HepG2 (cell line): ENCODE measurements around the gene RHOBTB3. TPM values are rescaled to one million over a fixed set of nuclear protein-coding genes. Genes with fewer than 3 reads are reported as not detected.
A peak's percentile ranks its signal among the peaks of the same experiment; 100 is the strongest.

Source experiments
- ARHGAP35 ChIP-seq: sonication (generic); formaldehyde crosslinking; IDR thresholded peaks from 2 replicates; pipeline ENCODE4 v1.9.0; 2022; ENCODE audit warnings: mild to moderate bottlenecking, inconsistent platforms, moderate library complexity, missing genetic modification reagents, borderline replicate concordance
- ATF4 ChIP-seq, 2 experiments: fragments of 450-650 bp in 1 of 2; sonication (generic) in 1 of 2; formaldehyde crosslinking; IDR thresholded peaks; 2 replicates each; pipeline versions ENCODE4 v1.5.0 to v1.8.0; 2020 to 2022; ENCODE audit warnings: mild to moderate bottlenecking in 1 of 2, missing genetic modification reagents in 1 of 2
- ATRX ChIP-seq: sonication (generic); formaldehyde crosslinking; IDR thresholded peaks from 2 replicates; pipeline ENCODE4 v1.4.0; 2020; ENCODE audit warnings: missing genetic modification reagents, borderline replicate concordance
- ERF ChIP-seq: IDR thresholded peaks from 2 replicates; pipeline ENCODE4 v1.6.1; 2018; ENCODE audit warnings: missing biosample characterization, missing genetic modification reagents
- ETV5 ChIP-seq: IDR thresholded peaks from 2 replicates; pipeline ENCODE4 v1.6.1; 2018; ENCODE audit warnings: missing biosample characterization, missing genetic modification reagents, inconsistent platforms, borderline replicate concordance
- HIVEP1 ChIP-seq: sonication (generic); formaldehyde crosslinking; IDR thresholded peaks from 2 replicates; pipeline ENCODE4 v1.4.0; 2020; ENCODE audit warnings: mild to moderate bottlenecking, missing genetic modification reagents
- ISL2 ChIP-seq: sonication (generic); formaldehyde crosslinking; IDR thresholded peaks from 2 replicates; pipeline ENCODE4 v1.5.0; 2020; ENCODE audit warnings: missing genetic modification reagents
- MAFF ChIP-seq: IDR thresholded peaks from 2 replicates; pipeline ENCODE4 v1.6.1; 2011; ENCODE audit warnings: low read depth, low read length, improper control_type of control experiment
- MLXIP ChIP-seq: sonication (generic); formaldehyde crosslinking; IDR thresholded peaks from 2 replicates; pipeline ENCODE4 v1.9.0; 2021; ENCODE audit warnings: missing genetic modification reagents, borderline replicate concordance
- MXI1 ChIP-seq: IDR thresholded peaks from 3 replicates; pipeline ENCODE4 v1.6.1; 2012; ENCODE audit warnings: low read depth, low read length, inconsistent platforms, borderline replicate concordance
- NFKB2 ChIP-seq: sonication (generic); formaldehyde crosslinking; IDR thresholded peaks from 2 replicates; pipeline ENCODE4 v1.4.0; 2020; ENCODE audit warnings: missing genetic modification reagents, borderline replicate concordance
- NFYC ChIP-seq: IDR thresholded peaks from 2 replicates; pipeline ENCODE4 v1.6.1; 2016; ENCODE audit warnings: missing genetic modification reagents, missing compliant biosample characterization
- PCBP1 ChIP-seq: fragments of 200-400 bp; formaldehyde crosslinking; IDR thresholded peaks from 2 replicates; pipeline ENCODE4 v1.6.1; 2017; ENCODE audit warnings: mild to moderate bottlenecking, low read depth, low read length, borderline replicate concordance
- RFX3 ChIP-seq: IDR thresholded peaks from 2 replicates; pipeline ENCODE4 v1.6.1; 2016; ENCODE audit warnings: missing biosample characterization, missing genetic modification reagents
- RFX5 ChIP-seq: IDR thresholded peaks from 2 replicates; pipeline ENCODE4 v1.6.1; 2011; ENCODE audit warnings: low read depth, low read length, improper control_type of control experiment
- SOX13 ChIP-seq, 3 experiments: fragments of 450-650 bp in 1 of 3; sonication (generic) in 1 of 3; formaldehyde crosslinking in 1 of 3; IDR thresholded peaks in 2 of 3; conservative IDR thresholded peaks in 1 of 3; 2 replicates each; pipeline versions ENCODE4 v1.5.0 to v1.6.1; 2016 to 2020; ENCODE audit warnings: antibody characterized with exemption in 1 of 3, mild to moderate bottlenecking in 1 of 3, missing compliant biosample characterization in 1 of 3, missing genetic modification reagents in 1 of 3, moderate library complexity in 1 of 3
- SP5 ChIP-seq: IDR thresholded peaks from 2 replicates; pipeline ENCODE4 v1.6.1; 2016; ENCODE audit warnings: low read depth, borderline replicate concordance
- TRIM24 ChIP-seq: sonication (generic); formaldehyde crosslinking; IDR thresholded peaks from 2 replicates; pipeline ENCODE4 v1.8.0; 2022; ENCODE audit warnings: mild to moderate bottlenecking, missing genetic modification reagents
- ZBTB25 ChIP-seq: IDR thresholded peaks from 2 replicates; pipeline ENCODE4 v1.6.1; 2018; ENCODE audit warnings: missing genetic modification reagents
- ZFP1 ChIP-seq: IDR thresholded peaks from 2 replicates; pipeline ENCODE4 v1.6.1; 2016
- ZNF12 ChIP-seq: sonication (generic); formaldehyde crosslinking; IDR thresholded peaks from 2 replicates; pipeline ENCODE4 v1.5.0; 2020; ENCODE audit warnings: missing genetic modification reagents
- ZNF234 ChIP-seq: sonication (generic); formaldehyde crosslinking; conservative IDR thresholded peaks from 2 replicates; pipeline ENCODE4 v1.5.1; 2020; ENCODE audit warnings: mild to moderate bottlenecking, missing genetic modification reagents
- ZNF263 ChIP-seq: sonication (generic); formaldehyde crosslinking; IDR thresholded peaks from 2 replicates; pipeline ENCODE4 v1.4.0; 2020; ENCODE audit warnings: missing genetic modification reagents
- ZNF562 ChIP-seq: sonication (generic); formaldehyde crosslinking; IDR thresholded peaks from 2 replicates; pipeline ENCODE4 v1.8.0; 2022; ENCODE audit warnings: missing genetic modification reagents, borderline replicate concordance
- ZNF563 ChIP-seq: sonication (generic); formaldehyde crosslinking; IDR thresholded peaks from 2 replicates; pipeline ENCODE4 v1.8.0; 2022; ENCODE audit warnings: mild to moderate bottlenecking, moderate library complexity, missing genetic modification reagents
- ZNF652 ChIP-seq: IDR thresholded peaks from 2 replicates; pipeline ENCODE4 v1.6.1; 2016; ENCODE audit warnings: low read depth, borderline replicate concordance
- ZSCAN30 ChIP-seq: sonication (generic); formaldehyde crosslinking; IDR thresholded peaks from 2 replicates; pipeline ENCODE4 v1.5.0; 2020; ENCODE audit warnings: mild to moderate bottlenecking, missing genetic modification reagents
- polyA plus RNA-seq, 8 experiments: library from polyadenylated mRNA; depleted of rRNA in 3 of 8; stranded (reverse) in 7 of 8; unstranded in 1 of 8; fragments of >200 nt; fragmentation: Illumina TruSeq in 4 of 8; extraction: Trizol in 4 of 8; gene quantifications; 2 replicates each; pipeline versions ENCODE4 v1.2.1 to v1.2.3, GENCODE V29; 2011 to 2016; ENCODE audit warnings: low read depth in 4 of 8, missing spikeins in 1 of 8, mixed read lengths in 1 of 8; ENCODE audit not compliant: insufficient read depth in 1 of 8
- total RNA-seq, 5 experiments: library from RNA; depleted of rRNA; stranded (reverse); fragments of >200 nt; fragmentation: Illumina TruSeq; extraction: Trizol; gene quantifications; 2 replicates each; pipeline ENCODE4 v1.2.3, GENCODE V29; 2016; ENCODE audit warnings: low read depth in 1 of 5

Gene RHOBTB3
- total and polyA plus RNA-seq, 2 of the 13 experiments (the other 11 are each of a cell fraction or from before 2014, with no cell fraction given) = 31.6 to 35.4 TPM

- TF ChIP-seq NFKB2 (CRISPR knock-in tag) = no peak
- no peak for TF ChIP-seq SOX13 (IDR thresholded peaks at IDR 0.05)
- TF ChIP-seq SOX13 (CRISPR knock-in tag; conservative IDR thresholded peaks at IDR 0.05 in 1 of 2, IDR thresholded peaks at IDR 0.05 in 1 of 2) = peak in 1 of 2 experiments; percentile 36; a peak in 1 of 4 replicates
- no peak for TF ChIP-seq HIVEP1 (CRISPR knock-in tag)
- TF ChIP-seq MXI1 = no peak
- TF ChIP-seq ZBTB25 (CRISPR knock-in tag) = 0 out of 2 replicates have a peak, but pooled peaks have one; percentile 21
- TF ChIP-seq MAFF = no peak
- TF ChIP-seq ZFP1 (CRISPR knock-in tag) = no peak
- no peak for TF ChIP-seq PCBP1
- TF ChIP-seq ATRX (CRISPR knock-in tag) = no peak
- TF ChIP-seq ZSCAN30 (CRISPR knock-in tag) = no peak
- TF ChIP-seq MLXIP = no peak
- TF ChIP-seq TRIM24 (CRISPR knock-in tag) = no peak
- TF ChIP-seq ZNF12 (CRISPR knock-in tag) = no peak
- TF ChIP-seq SP5 (CRISPR knock-in tag) = no peak
- TF ChIP-seq NFYC = no peak
- no peak for TF ChIP-seq ARHGAP35
- TF ChIP-seq RFX5 = no peak
- no peak for TF ChIP-seq ZNF562 (CRISPR knock-in tag)
- TF ChIP-seq RFX3 (CRISPR knock-in tag) = no peak
- TF ChIP-seq ZNF652 (CRISPR knock-in tag) = peak; percentile 90
- TF ChIP-seq ISL2 = no peak
- no peak for TF ChIP-seq ZNF234 (CRISPR knock-in tag)
- no peak for TF ChIP-seq ZNF263 (CRISPR knock-in tag)
- peak; percentile 33; the same call in 1 of the 2 replicates for TF ChIP-seq ETV5 (CRISPR knock-in tag)
- TF ChIP-seq ATF4 (CRISPR knock-in tag; IDR thresholded peaks at IDR 0.05) = peak in 1 of 2 experiments; percentile 10; a peak in 1 of 4 replicates
- TF ChIP-seq ERF (CRISPR knock-in tag) = 0 out of 2 replicates have a peak, but pooled peaks have one; percentile 21
- TF ChIP-seq ZNF563 (CRISPR knock-in tag) = no peak
These were observed 72.4 kb downstream of the RHOBTB3 start (continued) for GRCh38 chr5:95803271-95804148.
